ENCODE measurements around the gene CDK19.
A peak's percentile ranks its signal among the peaks of the same experiment; 100 is the strongest.

CDK19 gene

GRCh38 chr6:110620065-110620464 lies 195.2 kb downstream of the CDK19 start:
- H3K27ac ChIP-seq (ENCODE audit: low read depth, low read length, poor library complexity, severe bottlenecking) = no peak overlapping the region
- no peak overlapping the region for H3K9ac ChIP-seq (ENCODE audit: low read length)
- H3K36me3 ChIP-seq (ENCODE audit: insufficient read depth, low read length) = peaks cover 21% of the 10 kb centered on the region; the same call in 1 of the 2 replicates
- no peaks in the 10 kb centered on the region for H3K9me3 ChIP-seq (ENCODE audit: low read length)
- H3K4me3 ChIP-seq (ENCODE audit: low read depth, low read length, poor library complexity, severe bottlenecking) = no peak overlapping the region
- no peak overlapping the region for H2AFZ ChIP-seq (ENCODE audit: low read length)
- H3K4me2 ChIP-seq (ENCODE audit: low read length) = no peak overlapping the region
- no peaks in the 10 kb centered on the region for H3K9me2 ChIP-seq (ENCODE audit: low read depth, low read length)
- H3F3A ChIP-seq (ENCODE audit: insufficient read depth, low read length) = no peaks in the 10 kb centered on the region
- no peak for TF ChIP-seq CTCF (IDR thresholded peaks at IDR 0.05; ENCODE audit: low read length)
- TF ChIP-seq EZH2 (IDR thresholded peaks at IDR 0.05; ENCODE audit: borderline replicate concordance, low read length) = no peak
- H4K20me1 ChIP-seq (ENCODE audit: insufficient read depth, low read length) = no peaks in the 10 kb centered on the region
- H3K79me2 ChIP-seq (ENCODE audit: insufficient read depth, low read length) = no peaks in the 10 kb centered on the region
- H3K4me1 ChIP-seq (ENCODE audit: insufficient read depth, low read length, severe bottlenecking) = no peaks in the 10 kb centered on the region
- no peaks in the 10 kb centered on the region for H3K27me3 ChIP-seq (ENCODE audit: insufficient read depth, low read length)

- Histone ChIP-seq H4K20me1 (ENCODE audit: insufficient read depth, low read length) (no peaks in the 10 kb centered on the region), H3K4me3 (ENCODE audit: low read depth, low read length, poor library complexity, severe bottlenecking) (no peak overlapping the region), H2AFZ (ENCODE audit: low read length) (no peak overlapping the region), H3F3A (ENCODE audit: insufficient read depth, low read length) (no peaks in the 10 kb centered on the region), H3K79me2 (ENCODE audit: insufficient read depth, low read length) (no peaks in the 10 kb centered on the region), H3K4me1 (ENCODE audit: insufficient read depth, low read length, severe bottlenecking) (no peaks in the 10 kb centered on the region), H3K27me3 (ENCODE audit: insufficient read depth, low read length) (no peaks in the 10 kb centered on the region), H3K36me3 (ENCODE audit: insufficient read depth, low read length) (peaks cover 25% of the 10 kb centered on the region; the same call in 1 of the 2 replicates), H3K27ac (ENCODE audit: low read depth, low read length, poor library complexity, severe bottlenecking) (no peak overlapping the region), H3K9ac (ENCODE audit: low read length) (no peak overlapping the region), H3K4me2 (ENCODE audit: low read length) (no peak overlapping the region), H3K9me3 (ENCODE audit: low read length) (no peaks in the 10 kb centered on the region), H3K9me2 (ENCODE audit: low read depth, low read length) (no peaks in the 10 kb centered on the region)
- TF ChIP-seq EZH2 (IDR thresholded peaks at IDR 0.05; ENCODE audit: borderline replicate concordance, low read length) (no peak), CTCF (IDR thresholded peaks at IDR 0.05; ENCODE audit: low read length) (no peak)
Measured at GRCh38 chr6:110619275-110619908, 195.9 kb downstream of the CDK19 start.

- H2AFZ ChIP-seq (ENCODE audit: low read length) = no peak overlapping the region
Measured at GRCh38 chr6:110618591-110619267, 196.5 kb downstream of the CDK19 start.

More at GRCh38 chr6:110618591-110619267, 196.5 kb downstream of the CDK19 start:
- no peak overlapping the region for H3K9ac ChIP-seq (ENCODE audit: low read length)
- H3K9me3 ChIP-seq (ENCODE audit: low read length) = no peaks in the 10 kb centered on the region
- TF ChIP-seq CTCF (IDR thresholded peaks at IDR 0.05; ENCODE audit: low read length) = peak; percentile 41; the same call in 1 of the 2 replicates
- no peak for TF ChIP-seq EZH2 (IDR thresholded peaks at IDR 0.05; ENCODE audit: borderline replicate concordance, low read length)
- H3K4me2 ChIP-seq (ENCODE audit: low read length) = no peak overlapping the region
- no peaks in the 10 kb centered on the region for H3F3A ChIP-seq (ENCODE audit: insufficient read depth, low read length)
- no peaks in the 10 kb centered on the region for H3K4me1 ChIP-seq (ENCODE audit: insufficient read depth, low read length, severe bottlenecking)
- no peaks in the 10 kb centered on the region for H3K9me2 ChIP-seq (ENCODE audit: low read depth, low read length)
- H3K27me3 ChIP-seq (ENCODE audit: insufficient read depth, low read length) = no peaks in the 10 kb centered on the region
- H4K20me1 ChIP-seq (ENCODE audit: insufficient read depth, low read length) = no peaks in the 10 kb centered on the region
- H3K27ac ChIP-seq (ENCODE audit: low read depth, low read length, poor library complexity, severe bottlenecking) = no peak overlapping the region
- H3K36me3 ChIP-seq (ENCODE audit: insufficient read depth, low read length) = peaks cover 31% of the 10 kb centered on the region; the same call in 1 of the 2 replicates
- no peak overlapping the region for H3K4me3 ChIP-seq (ENCODE audit: low read depth, low read length, poor library complexity, severe bottlenecking)
- H3K79me2 ChIP-seq (ENCODE audit: insufficient read depth, low read length) = no peaks in the 10 kb centered on the region

Measured in OCI-LY1 (cell line).